Heart right ventricle (tissue), 16 donors: Measurements from ENCODE around the gene LAPTM5. TPM values are rescaled to one million over a fixed set of nuclear protein-coding genes. Genes with fewer than 3 reads are reported as not detected.

Experiments used
- ATAC-seq, 8 donors: fragments of 200-7000 bp; cut with Tn5 transposase; one replicate each; pipeline ENCODE4 v1.9.1; 2020; ENCODE audit warnings: mild to moderate bottlenecking in 8 of 8, moderate library complexity in 8 of 8, moderate number of reproducible peaks in 1 of 8
- DNase-seq, 2 donors: peaks; one replicate each; pipeline ENCODE4 v3.0.0-alpha.2; 2020
- H3K27ac ChIP-seq, 10 donors: fragments of 200-600 bp; sonication (generic) in 2 of 10; one replicate each; pipeline versions ENCODE4 v1.5.0 to v1.8.0; 2020 to 2022; ENCODE audit warnings: mild to moderate bottlenecking in 3 of 10
- H3K27me3 ChIP-seq, 7 donors: fragments of 200-600 bp; one replicate each; pipeline ENCODE4 v1.8.0; 2021 to 2022; ENCODE audit warnings: mild to moderate bottlenecking in 2 of 7
- H3K36me3 ChIP-seq, 9 donors: fragments of 200-600 bp; sonication (generic) in 1 of 9; one replicate each; pipeline versions ENCODE4 v1.5.0 to v1.8.0; 2020 to 2022; ENCODE audit warnings: mild to moderate bottlenecking in 2 of 9
- H3K4me1 ChIP-seq, 9 donors: fragments of 200-600 bp; sonication (generic) in 1 of 9; one replicate each; pipeline versions ENCODE4 v1.5.0 to v1.8.0; 2020 to 2022; ENCODE audit warnings: mild to moderate bottlenecking in 4 of 9
- H3K4me3 ChIP-seq, 10 donors: fragments of 200-600 bp; sonication (generic) in 2 of 10; one replicate each; pipeline versions ENCODE4 v1.5.0 to v1.8.0; 2020 to 2022; ENCODE audit warnings: mild to moderate bottlenecking in 7 of 10, moderate library complexity in 2 of 10
- H3K9me3 ChIP-seq, 11 donors: fragments of 200-600 bp in 10 of 11; sonication (generic) in 2 of 11; one replicate each; pipeline versions ENCODE4 v1.5.0 to v1.8.0; 2013 to 2022; ENCODE audit warnings: mild to moderate bottlenecking in 2 of 11, control low read depth in 1 of 11, moderate library complexity in 1 of 11
- WGBS, 2 donors: extraction: QIAGEN DNeasy Blood & Tissue Kit; methylation state at CpG; one replicate each; pipeline ENCODE4 v1.1.7; 2013; ENCODE audit warnings: inconsistent platforms in 1 of 2; 5-methylcytosine and 5-hydroxymethylcytosine counted together
- intact Hi-C, 10 donors: fragments of 100-400 bp; cut with DNase I; formaldehyde crosslinking; loops; one replicate each; pipeline versions ENCODE4 v1.11.1 to v1.14.2; 2022
- polyA plus RNA-seq, 2 donors: library from polyadenylated mRNA; stranded (reverse); fragments of 200-250 nt; gene quantifications; one replicate each; pipeline ENCODE4 v1.2.3, GENCODE V29; 2013
- total RNA-seq, 10 donors: library from RNA; stranded (reverse); fragmentation: NEBNext Ultra II Directional in 3 of 10; extraction: Animal tissue kit (Norgen Biotek cat#: 25700) in 3 of 10; gene quantifications; one replicate each; pipeline versions ENCODE4 v1.2.1 to v1.2.4, GENCODE V29; 2021 to 2023
- TF ChIP-seq, protein P1 (sequence below), 9 donors: fragments of 200-600 bp; sonication (generic) in 2 of 9; IDR thresholded peaks; one replicate each; pipeline versions ENCODE4 v1.5.0 to v1.8.0; 2021 to 2022; ENCODE audit warnings: antibody characterized with exemption in 9 of 9, mild to moderate bottlenecking in 5 of 9, moderate library complexity in 1 of 9
- donor health status: Arrhythmogenic right ventricular cardiomyopathy.
- donor health status: ischemic (EF 13 %, LVEDD 7.1; RV severe dilation, severe dysfunction).
- donor health status: healthy with polysubstance abuse.
- donor health status: DM: no; HTN: yes; CAD: no.
- donor health status: DM: no; HTN: no; CAD: no.
- donor health status: ischemic (EF 25% LVEDD 6.9; RV normal size, moderate dysfunction).
- donor health status: ischemic (EF 25% LVEDD 5.7; RV mildly dilated, moderate dysfunction).
- donor health status: healthy.
- donor health status: DM: yes; HTN: yes; CAD: no.
- donor health status: Ischemic cardiomyopathy.
- donor health status: ischemic (EF 35%, LVEDD 5.7; RV mildly dilated, moderate dysfunction).
- donor health status: nonischemic (EF 11% LVEDD 7.7; RV severe dilation, severe dysfunction).
- donor health status: DM: yes; HTN: yes; CAD: no.
- donor health status: PGD.
- donor health status: ischemic (EF 29% LVEDD 5.4; RV normal size, mild dysfunction).
- donor health status: nonischemic (EF 23%, LVEDD 6.1; RV moderate dilation, normal function).

LAPTM5 gene
- total and polyA plus RNA-seq, 12 donors: 5.9 to 114 (median 13.9) TPM

DNA sequence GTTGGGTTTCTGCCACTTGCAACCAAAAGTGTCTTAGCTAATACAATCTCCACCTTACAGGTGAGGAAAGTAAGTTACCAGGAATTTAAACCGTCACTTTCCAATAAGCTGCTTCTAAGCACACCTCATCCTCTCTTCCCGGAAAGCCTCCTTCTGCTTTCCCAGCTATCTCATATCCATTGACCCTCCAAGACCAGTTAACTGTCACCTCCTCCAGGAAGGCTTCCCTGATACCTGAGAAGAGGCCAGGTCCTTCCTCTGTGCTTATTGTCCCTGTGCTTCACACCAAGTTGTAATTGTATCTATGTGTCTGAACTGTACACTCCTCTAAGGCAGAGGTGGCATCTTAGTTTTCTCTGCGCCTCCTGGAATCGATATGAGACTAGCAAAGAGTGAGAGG lies 23.0 kb downstream of the LAPTM5 start:
- Histone ChIP-seq H3K4me1 (peaks cover 0 to 17% (median 0%) of the 10 kb centered on the region in 9 donors), H3K9me3 (no peaks in the 10 kb centered on the region), H3K27me3 (peaks cover 0 to 3% (median 0%) of the 10 kb centered on the region in 7 donors), H3K4me3 (no peak overlapping the region), H3K36me3 (peaks cover 0 to 72% (median 0%) of the 10 kb centered on the region in 9 donors), H3K27ac (no peak overlapping the region)
- ATAC-seq (no peak), DNase-seq (no peak)
- TF ChIP-seq, protein P1, sequence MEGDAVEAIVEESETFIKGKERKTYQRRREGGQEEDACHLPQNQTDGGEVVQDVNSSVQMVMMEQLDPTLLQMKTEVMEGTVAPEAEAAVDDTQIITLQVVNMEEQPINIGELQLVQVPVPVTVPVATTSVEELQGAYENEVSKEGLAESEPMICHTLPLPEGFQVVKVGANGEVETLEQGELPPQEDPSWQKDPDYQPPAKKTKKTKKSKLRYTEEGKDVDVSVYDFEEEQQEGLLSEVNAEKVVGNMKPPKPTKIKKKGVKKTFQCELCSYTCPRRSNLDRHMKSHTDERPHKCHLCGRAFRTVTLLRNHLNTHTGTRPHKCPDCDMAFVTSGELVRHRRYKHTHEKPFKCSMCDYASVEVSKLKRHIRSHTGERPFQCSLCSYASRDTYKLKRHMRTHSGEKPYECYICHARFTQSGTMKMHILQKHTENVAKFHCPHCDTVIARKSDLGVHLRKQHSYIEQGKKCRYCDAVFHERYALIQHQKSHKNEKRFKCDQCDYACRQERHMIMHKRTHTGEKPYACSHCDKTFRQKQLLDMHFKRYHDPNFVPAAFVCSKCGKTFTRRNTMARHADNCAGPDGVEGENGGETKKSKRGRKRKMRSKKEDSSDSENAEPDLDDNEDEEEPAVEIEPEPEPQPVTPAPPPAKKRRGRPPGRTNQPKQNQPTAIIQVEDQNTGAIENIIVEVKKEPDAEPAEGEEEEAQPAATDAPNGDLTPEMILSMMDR (IDR thresholded peaks at IDR 0.05): no peak
- WGBS, 2 donors: 94 to 95% methylated on average over 4 of the region's 4 CpGs
- intact Hi-C loops: no loop called here

DNA sequence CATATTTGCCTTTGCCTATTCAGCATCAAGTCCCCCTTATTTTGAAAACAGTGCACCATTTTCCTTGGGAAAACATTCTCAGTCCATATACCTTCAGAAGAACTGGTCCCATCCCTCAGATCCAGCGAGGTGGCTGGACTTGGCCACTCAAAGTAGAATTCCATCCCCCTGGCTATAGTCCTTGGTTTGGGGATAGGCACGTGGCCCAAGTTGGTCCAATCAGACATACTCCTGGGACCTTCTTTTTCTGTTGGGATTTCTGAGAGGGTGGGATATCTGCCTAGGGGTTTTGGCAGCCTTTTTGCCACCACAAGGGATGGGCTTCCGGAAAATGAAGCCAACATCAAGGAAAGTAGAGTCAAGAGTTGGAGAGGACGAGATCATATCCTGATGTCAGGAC lies 23.5 kb downstream of the LAPTM5 start:
- ATAC-seq: no peak
- Histone ChIP-seq H3K27ac (no peak overlapping the region), H3K4me3 (no peak overlapping the region), H3K27me3 (no peaks in the 10 kb centered on the region), H3K9me3 (no peaks in the 10 kb centered on the region), H3K36me3 (peaks cover 0 to 68% (median 0%) of the 10 kb centered on the region in 9 donors), H3K4me1 (peaks cover 0 to 17% (median 0%) of the 10 kb centered on the region in 9 donors)
- DNase-seq: no peak
- intact Hi-C loops: no loop called here
- TF ChIP-seq, protein P1 (IDR thresholded peaks at IDR 0.05): no peak
- WGBS, 2 donors: 85 to 94% methylated on average over 4 of the region's 4 CpGs

DNA sequence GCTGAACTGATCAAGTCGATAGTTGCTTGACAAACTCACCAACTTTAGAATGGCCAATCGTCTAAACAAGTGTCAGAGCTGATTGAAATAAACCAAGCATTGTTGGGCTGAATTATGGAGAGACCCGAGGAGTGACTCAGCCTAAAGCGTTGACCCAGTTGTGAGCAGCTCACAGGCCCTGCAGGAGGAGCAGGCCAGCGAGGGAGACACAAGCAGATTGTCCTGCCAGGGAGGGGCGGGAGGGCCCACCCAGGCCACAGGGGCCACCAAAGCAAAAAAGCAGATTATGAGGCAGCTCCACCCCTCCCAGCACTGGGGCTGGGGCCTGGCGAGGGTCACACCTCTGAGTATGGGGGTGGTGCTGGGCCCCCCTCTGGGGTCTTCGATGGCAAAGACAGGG lies 24.1 kb downstream of the LAPTM5 start:
- H3K4me1 ChIP-seq: peaks cover 0 to 17% (median 0%) of the 10 kb centered on the region in 9 donors
- 83 to 88% methylated on average over 8 of the region's 8 CpGs for WGBS, 2 donors
- ATAC-seq (peak in 1 of 8 donors; percentile 11), DNase-seq (no peak)
- no peaks in the 10 kb centered on the region for H3K9me3 ChIP-seq
- TF ChIP-seq, protein P1 (IDR thresholded peaks at IDR 0.05): no peak
- peaks cover 0 to 61% (median 0%) of the 10 kb centered on the region in 9 donors for H3K36me3 ChIP-seq
- no peak overlapping the region for H3K4me3 ChIP-seq
- H3K27ac ChIP-seq: no peak overlapping the region
- no peaks in the 10 kb centered on the region for H3K27me3 ChIP-seq
- intact Hi-C loops: no loop called here

DNA sequence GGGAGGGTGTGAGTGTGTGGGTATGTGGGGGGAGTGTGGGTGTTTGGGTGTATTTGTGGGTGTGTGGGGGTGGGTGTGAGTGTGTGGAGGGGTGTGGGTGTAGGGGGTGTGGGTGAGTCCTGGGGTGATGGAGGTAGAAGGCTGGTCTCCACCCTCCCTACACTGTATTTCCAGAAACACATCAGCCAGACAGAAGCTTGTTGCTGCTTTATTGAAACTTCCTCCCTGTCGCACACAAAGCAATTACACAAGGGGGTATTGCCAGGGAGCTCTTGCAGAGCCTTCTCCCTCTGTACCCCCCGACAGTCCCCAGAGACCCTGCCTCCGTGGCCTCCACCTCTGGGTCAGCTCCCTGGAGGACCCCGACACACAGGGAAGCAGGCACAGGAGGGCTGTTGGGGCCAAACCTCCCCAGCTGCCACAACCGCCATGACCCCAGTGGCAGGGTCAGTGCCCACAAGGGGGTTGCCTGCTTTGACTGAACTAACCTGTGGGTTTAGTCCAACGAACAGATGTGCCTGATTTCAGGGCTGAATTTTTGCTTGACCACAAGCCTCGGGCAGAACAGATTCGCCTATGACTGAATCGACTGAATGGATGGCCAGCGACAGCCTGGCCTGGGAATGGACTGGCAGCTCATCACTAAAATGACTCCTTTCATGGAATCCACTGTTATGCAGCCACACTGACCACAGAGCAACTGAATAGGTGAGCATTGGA lies 25.1 kb downstream of the LAPTM5 start:
- DNase-seq (no peak), ATAC-seq (no peak)
- Histone ChIP-seq H3K36me3 (peaks cover 0 to 51% (median 0%) of the 10 kb centered on the region in 9 donors), H3K4me1 (peaks cover 0 to 17% (median 0%) of the 10 kb centered on the region in 9 donors), H3K27me3 (no peaks in the 10 kb centered on the region), H3K27ac (no peak overlapping the region), H3K4me3 (no peak overlapping the region), H3K9me3 (no peaks in the 10 kb centered on the region)
- WGBS, 2 donors: 80 to 83% methylated on average over 10 of the region's 10 CpGs
- intact Hi-C loops: no loop called here
- TF ChIP-seq, protein P1 (IDR thresholded peaks at IDR 0.05): no peak
